ENCODE results near the gene RDH13.
"Not testable (repeated sequence)": the region's sequence is repeated elsewhere in the genome, so short reads cannot be mapped to it uniquely, and the experiment has no call there.

RDH13 gene

GRCh38 chr19:55077106-55077505 lies 14.2 kb upstream of the RDH13 start:
- no peak for DNase-seq (ENCODE audit: low spot score)
- no peak for FAIRE-seq

- FAIRE-seq = no peak
These were observed 13.4 kb upstream of the RDH13 start for GRCh38 chr19:55076321-55076720.

GRCh38 chr19:55075371-55075998 lies 12.5 kb upstream of the RDH13 start, which contains the start of gene EPS8L1:
TSS of gene EPS8L1 (plus strand) at chr19:55075869. CDS start at chr19:55076445, 576 bp downstream.
- no peak for DNase-seq (ENCODE audit: low spot score)

More at GRCh38 chr19:55076321-55076720, 13.4 kb upstream of the RDH13 start:
- DNase-seq (ENCODE audit: low spot score) = no peak

GRCh38 chr19:55071913-55072312 lies 9.0 kb upstream of the RDH13 start:
- DNase-seq (ENCODE audit: low spot score) (no peak), FAIRE-seq (no peak)

More at GRCh38 chr19:55075371-55075998, 12.5 kb upstream of the RDH13 start, which contains the start of gene EPS8L1:
- FAIRE-seq = no peak

GRCh38 chr19:55071129-55071502 lies 8.2 kb upstream of the RDH13 start:
- DNase-seq (ENCODE audit: low spot score) (peak; percentile 65), FAIRE-seq (no peak)

GRCh38 chr19:55070466-55071128 lies 7.6 kb upstream of the RDH13 start:
- no peak for FAIRE-seq
- no peak for DNase-seq (ENCODE audit: low spot score)

- no peak for FAIRE-seq
- no peak for DNase-seq (ENCODE audit: low spot score)
These were observed 6.9 kb upstream of the RDH13 start for GRCh38 chr19:55069865-55070197.

GRCh38 chr19:55068950-55069864 lies 6.3 kb upstream of the RDH13 start:
- FAIRE-seq (no peak), DNase-seq (ENCODE audit: low spot score) (no peak)

- no peak for FAIRE-seq
- DNase-seq (ENCODE audit: low spot score) = no peak
These were observed 4.9 kb upstream of the RDH13 start for GRCh38 chr19:55067869-55068268.

GRCh38 chr19:55066107-55066709 lies 3.3 kb upstream of the RDH13 start:
- DNase-seq (ENCODE audit: low spot score) = no peak
- FAIRE-seq = no peak

GRCh38 chr19:55065516-55065915 lies 2.6 kb upstream of the RDH13 start:
- FAIRE-seq = not testable (repeated sequence)

GRCh38 chr19:55063492-55063843 lies 520 bp upstream of the RDH13 start:
- DNase-seq (ENCODE audit: low spot score) (no peak), FAIRE-seq (no peak)

More at GRCh38 chr19:55065516-55065915, 2.6 kb upstream of the RDH13 start:
- not testable (repeated sequence) for DNase-seq (ENCODE audit: low spot score)

GRCh38 chr19:55060287-55060686 lies 2.7 kb downstream of the RDH13 start:
- FAIRE-seq = not testable (repeated sequence)

GRCh38 chr19:55058781-55059610 lies 4.0 kb downstream of the RDH13 start:
- no peak for DNase-seq (ENCODE audit: low spot score)
- FAIRE-seq = no peak

More at GRCh38 chr19:55060287-55060686, 2.7 kb downstream of the RDH13 start:
- not testable (repeated sequence) for DNase-seq (ENCODE audit: low spot score)

- FAIRE-seq (no peak), DNase-seq (ENCODE audit: low spot score) (no peak)
These were observed 6.1 kb downstream of the RDH13 start for GRCh38 chr19:55056827-55057226.

- no peak for DNase-seq (ENCODE audit: low spot score)
- FAIRE-seq = no peak
These were observed 9.2 kb downstream of the RDH13 start for GRCh38 chr19:55053735-55054134.

- FAIRE-seq (no peak), DNase-seq (ENCODE audit: low spot score) (no peak)
These were observed 12.0 kb downstream of the RDH13 start for GRCh38 chr19:55050749-55051532.

GRCh38 chr19:55048446-55048845 lies 14.5 kb downstream of the RDH13 start:
- DNase-seq (ENCODE audit: low spot score) (no peak), FAIRE-seq (no peak)

- no peak for FAIRE-seq
These were observed 15.0 kb downstream of the RDH13 start for GRCh38 chr19:55047951-55048350.

More at GRCh38 chr19:55047951-55048350, 15.0 kb downstream of the RDH13 start:
- DNase-seq (ENCODE audit: low spot score) = no peak
